Activated naive CD4-positive, alpha-beta T cell treated with anti-CD3 and anti-CD28 coated beads, Interleukin-2, amount 10 ng/mL, durations not matched to agents 5 hours and 36 hours (primary cell): ENCODE results near the gene MFAP5. TPM values are rescaled to one million over a fixed set of nuclear protein-coding genes. Genes with fewer than 3 reads are reported as not detected.

Experiments used
- total RNA-seq, 2 experiments: library from RNA; stranded (reverse); gene quantifications; one replicate each; pipeline ENCODE4 v1.2.3, GENCODE V29; 2021

Gene MFAP5, protein sequence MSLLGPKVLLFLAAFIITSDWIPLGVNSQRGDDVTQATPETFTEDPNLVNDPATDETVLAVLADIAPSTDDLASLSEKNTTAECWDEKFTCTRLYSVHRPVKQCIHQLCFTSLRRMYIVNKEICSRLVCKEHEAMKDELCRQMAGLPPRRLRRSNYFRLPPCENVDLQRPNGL
- total RNA-seq = not detected

DNA sequence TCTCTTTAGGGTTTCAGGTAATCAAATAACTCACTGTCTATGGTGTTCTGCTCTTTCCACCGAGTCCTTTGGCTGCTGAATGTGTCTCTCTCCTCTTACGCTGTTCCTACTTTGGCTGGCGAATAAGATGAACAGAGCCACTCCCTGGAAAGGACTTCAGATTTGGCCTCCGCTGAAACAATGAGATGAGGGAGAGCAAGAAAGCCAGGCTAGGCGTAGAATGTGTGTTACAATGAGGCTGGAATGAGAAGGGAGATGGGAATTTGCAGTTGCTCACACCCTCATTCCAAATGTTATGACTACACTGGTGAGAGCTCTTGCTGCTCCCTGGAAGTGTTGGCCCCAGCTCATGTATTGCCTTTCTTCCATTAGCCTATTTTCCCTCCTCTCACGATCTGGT, at the start of gene MFAP5:
MFAP5 (minus strand) TSS at position 234 of the 400 bp plus-strand sequence. CDS start 722 bp downstream, outside the sequence.

DNA sequence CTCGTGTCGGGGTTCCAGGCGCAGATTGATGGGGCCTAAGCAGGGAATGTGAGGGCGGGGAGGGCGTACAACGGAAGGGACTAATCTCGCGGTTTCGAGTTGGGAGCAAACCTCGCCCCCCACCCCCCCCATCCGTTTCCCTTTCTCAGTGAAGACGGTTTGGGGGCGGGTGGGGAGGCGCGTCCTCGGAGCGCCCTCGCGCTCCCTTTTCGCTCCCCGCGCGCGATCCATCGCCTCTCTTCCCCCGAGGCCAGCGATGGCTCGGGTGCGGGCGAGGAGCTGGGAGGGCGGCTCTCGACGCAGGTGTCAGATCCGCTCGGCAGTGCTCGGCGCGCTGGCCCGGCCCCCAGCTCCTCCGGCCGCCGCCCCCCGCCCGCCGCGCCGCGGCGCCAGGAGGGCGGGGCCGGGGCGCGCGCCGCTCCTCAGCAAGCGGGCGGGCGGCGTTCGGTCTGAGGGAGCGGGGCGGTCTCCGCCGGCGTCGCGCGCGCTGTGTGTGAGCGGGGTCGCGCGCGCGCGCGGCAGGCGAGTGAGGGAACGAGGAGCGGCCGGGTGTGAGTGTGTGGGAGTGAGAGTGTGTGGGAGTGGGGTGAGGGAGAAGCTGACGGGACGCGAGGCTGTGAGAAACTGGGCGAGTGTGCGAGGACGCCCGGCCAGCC, 35.0 kb upstream of the MFAP5 start, which contains the start of gene RIMKLB:
RIMKLB (plus strand) TSS at position 516 of the 656 bp plus-strand sequence. CDS start 15,876 bp downstream, outside the sequence.

DNA sequence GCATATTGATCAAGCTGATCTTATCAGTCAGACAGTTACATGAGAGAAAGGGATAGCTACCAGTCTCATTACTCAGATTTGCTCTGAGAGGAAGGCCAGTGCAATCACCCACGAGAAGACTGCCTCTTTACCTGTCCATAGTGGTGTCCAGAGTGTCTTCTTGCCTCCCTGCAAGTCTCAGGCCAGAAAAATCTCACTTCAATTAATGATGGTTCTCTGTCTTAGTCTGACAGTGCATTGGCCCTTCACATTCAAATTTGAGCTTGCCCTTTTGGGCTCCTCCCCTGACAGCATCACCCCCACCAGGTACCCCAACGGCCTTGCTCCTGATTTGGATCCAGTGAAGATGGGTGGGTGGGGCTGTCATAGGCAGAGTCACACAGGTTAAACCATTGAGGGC, 50.0 kb downstream of the MFAP5 start, which contains the start of gene AICDA:
AICDA (minus strand) TSS at position 231 of the 400 bp plus-strand sequence; CDS start at position 139, 92 bp downstream.

Other genes with a start within 250 kb of the MFAP5 start
- gene CLEC6A, start 206.9 kb downstream of the MFAP5 start, total RNA-seq = under 1 TPM in 1 of 2 experiments, not detected in 1; 0.17 TPM
- gene CLEC4D, start 149.3 kb downstream of the MFAP5 start, total RNA-seq = under 1 TPM in 1 of 2 experiments, not detected in 1; 0.23 TPM
- not detected for gene CLEC4E, start 121.9 kb downstream of the MFAP5 start, total RNA-seq
- under 1 TPM; 0.43 to 0.82 TPM for gene AICDA, start 50.0 kb downstream of the MFAP5 start, total RNA-seq
- gene RIMKLB, start 35.2 kb upstream of the MFAP5 start, total RNA-seq = 1 to 10 TPM; 7.6 to 9.4 TPM
- not detected for gene A2ML1, start 159.8 kb upstream of the MFAP5 start, total RNA-seq